Stomach smooth muscle (tissue), 2 donors: ENCODE data around the gene SLC2A13.
"Not testable (repeated sequence)": the region's sequence is repeated elsewhere in the genome, so short reads cannot be mapped to it uniquely, and the experiment has no call there.

Experiments used
- H3K27ac ChIP-seq: one replicate; pipeline ENCODE4 v1.7.0; 2013; ENCODE audit warnings: mild to moderate bottlenecking, low read length, inconsistent platforms
- H3K27me3 ChIP-seq, 2 donors: one replicate each; pipeline ENCODE4 v1.7.0; 2013; ENCODE audit warnings: low read length in 2 of 2; ENCODE audit not compliant: insufficient read depth in 2 of 2, control insufficient read depth in 1 of 2
- H3K36me3 ChIP-seq, 2 donors: one replicate each; pipeline ENCODE4 v1.7.0; 2013; ENCODE audit warnings: low read length in 2 of 2; ENCODE audit not compliant: control insufficient read depth in 2 of 2, insufficient read depth in 2 of 2
- H3K4me1 ChIP-seq: one replicate; pipeline ENCODE4 v1.7.0; 2013; ENCODE audit warnings: low read length; ENCODE audit not compliant: control insufficient read depth, insufficient read depth
- H3K4me3 ChIP-seq, 2 donors: one replicate each; pipeline ENCODE4 v1.7.0; 2013; ENCODE audit warnings: low read length in 2 of 2
- H3K9ac ChIP-seq, 2 donors: one replicate each; pipeline ENCODE4 v1.7.0; 2013; ENCODE audit warnings: low read length in 2 of 2, mild to moderate bottlenecking in 1 of 2
- H3K9me3 ChIP-seq, 2 donors: one replicate each; pipeline ENCODE4 v1.7.0; 2013; ENCODE audit warnings: low read length in 2 of 2; ENCODE audit not compliant: control insufficient read depth in 2 of 2
- donor health status: healthy.
- donor health status: Pancreatic carcinoma.

Gene SLC2A13

DNA sequence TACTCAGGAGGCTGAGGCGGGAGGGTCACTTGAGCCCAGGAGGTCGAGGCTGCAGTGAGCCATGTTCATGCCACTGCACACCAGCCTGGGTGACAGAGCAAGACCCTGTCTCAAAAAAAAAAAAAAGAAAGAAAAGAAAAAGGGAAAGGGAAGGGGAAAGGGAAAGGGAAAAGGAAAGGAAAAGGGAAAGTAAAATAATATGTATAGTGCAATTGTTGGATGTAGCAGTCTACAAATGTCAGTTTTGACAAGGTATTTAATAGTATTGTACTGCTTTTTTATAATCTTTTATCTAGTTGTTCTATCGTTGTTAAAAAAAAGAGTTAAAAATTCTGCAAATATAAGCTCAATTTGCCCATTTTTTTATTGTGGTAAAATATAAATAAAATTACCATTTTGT lies 67.3 kb downstream of the SLC2A13 start:
- Histone ChIP-seq H3K27me3 (no peaks in the 10 kb centered on the region), H3K27ac (no peak overlapping the region), H3K4me1 (no peaks in the 10 kb centered on the region), H3K4me3 (no peak overlapping the region), H3K36me3 (no peaks in the 10 kb centered on the region), H3K9ac (no peak overlapping the region), H3K9me3 (no peaks in the 10 kb centered on the region)

GRCh38 chr12:40034712-40035111 lies 71.2 kb downstream of the SLC2A13 start:
- H3K36me3 ChIP-seq: no peaks in the 10 kb centered on the region
- H3K4me3 ChIP-seq: no peak overlapping the region
- no peaks in the 10 kb centered on the region for H3K4me1 ChIP-seq
- H3K27me3 ChIP-seq: no peaks in the 10 kb centered on the region
- H3K9ac ChIP-seq: no peak overlapping the region
- no peak overlapping the region for H3K27ac ChIP-seq
- no peaks in the 10 kb centered on the region for H3K9me3 ChIP-seq

- Histone ChIP-seq H3K36me3 (no peaks in the 10 kb centered on the region), H3K4me3 (no peak overlapping the region), H3K4me1 (no peaks in the 10 kb centered on the region), H3K9ac (no peak overlapping the region), H3K27ac (no peak overlapping the region), H3K9me3 (no peaks in the 10 kb centered on the region), H3K27me3 (no peaks in the 10 kb centered on the region)
These were observed 71.7 kb downstream of the SLC2A13 start for GRCh38 chr12:40034156-40034555.

DNA sequence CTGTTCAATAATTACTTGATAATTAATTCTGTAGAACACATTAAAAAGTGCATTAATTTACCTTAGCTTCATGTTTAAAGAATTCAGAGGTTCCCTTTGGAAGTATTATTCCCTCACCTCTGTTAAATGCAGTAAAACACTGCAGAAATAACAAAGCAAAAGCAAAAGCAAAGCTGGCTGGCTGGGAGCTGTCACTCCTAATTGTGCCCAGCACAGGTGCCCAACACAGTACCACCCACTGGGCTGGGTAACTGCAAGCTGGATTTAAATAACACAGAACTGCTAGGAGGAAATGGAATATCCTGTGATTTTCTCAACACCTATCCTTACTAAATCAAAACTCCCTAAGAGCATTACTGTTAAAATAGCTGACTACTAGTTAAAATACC lies 72.6 kb downstream of the SLC2A13 start:
- Histone ChIP-seq H3K36me3 (no peaks in the 10 kb centered on the region), H3K9ac (no peak overlapping the region), H3K27me3 (no peaks in the 10 kb centered on the region), H3K4me1 (no peaks in the 10 kb centered on the region), H3K27ac (no peak overlapping the region), H3K9me3 (no peaks in the 10 kb centered on the region), H3K4me3 (no peak overlapping the region)

- H3K9me3 ChIP-seq: no peaks in the 10 kb centered on the region
- no peak overlapping the region for H3K9ac ChIP-seq
- no peak overlapping the region for H3K27ac ChIP-seq
- H3K36me3 ChIP-seq: no peaks in the 10 kb centered on the region
- H3K4me3 ChIP-seq: no peak overlapping the region
- no peaks in the 10 kb centered on the region for H3K4me1 ChIP-seq
- H3K27me3 ChIP-seq: no peaks in the 10 kb centered on the region
These were observed 73.2 kb downstream of the SLC2A13 start for GRCh38 chr12:40032433-40033241.

DNA sequence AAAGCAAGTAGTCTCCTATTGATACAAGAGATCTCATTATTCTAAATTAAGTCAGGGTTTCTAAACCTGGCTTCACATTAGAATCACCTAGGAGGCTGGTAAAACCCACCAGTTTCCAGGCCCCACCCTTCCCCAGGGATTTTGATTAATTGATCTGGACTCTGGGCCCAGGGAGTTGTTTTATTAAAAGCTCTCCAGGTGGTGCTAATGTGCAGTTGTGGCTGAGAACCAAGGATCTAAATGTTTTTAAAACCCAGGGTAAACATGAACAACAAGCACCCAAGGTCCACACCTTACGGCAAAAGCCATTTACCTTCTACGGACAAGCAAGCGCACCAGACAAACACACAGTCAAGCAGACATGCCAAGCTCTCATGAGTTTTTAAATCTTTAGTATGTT lies 73.9 kb downstream of the SLC2A13 start:
- no peak overlapping the region for H3K9ac ChIP-seq
- no peak overlapping the region for H3K27ac ChIP-seq

DNA sequence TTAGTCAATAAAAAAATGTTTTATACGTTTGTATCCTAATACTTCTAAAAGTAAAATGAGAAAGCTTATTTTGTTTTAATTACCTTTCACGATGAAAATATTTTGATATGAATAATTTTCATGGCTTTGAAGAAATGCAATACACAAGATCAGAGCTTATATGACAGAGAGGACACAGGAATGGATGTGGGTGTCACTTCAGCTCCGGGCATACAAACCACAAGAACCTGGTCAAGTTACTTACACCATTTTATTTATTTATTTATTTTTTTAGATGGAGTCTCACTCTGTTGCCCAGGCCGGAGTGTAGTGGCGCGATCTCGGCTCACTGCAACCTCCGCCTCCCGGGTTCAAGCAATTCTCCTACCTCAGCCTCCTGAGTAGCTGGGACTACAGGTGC lies 74.9 kb downstream of the SLC2A13 start:
- H3K4me1 ChIP-seq, H3K4me3 ChIP-seq, H3K9ac ChIP-seq, H3K27me3 ChIP-seq, H3K9me3 ChIP-seq, H3K36me3 ChIP-seq, H3K27ac ChIP-seq: not testable (repeated sequence)

More for the DNA sequence above, 73.9 kb downstream of the SLC2A13 start:
- Histone ChIP-seq H3K4me3 (no peak overlapping the region), H3K9me3 (no peaks in the 10 kb centered on the region), H3K4me1 (no peaks in the 10 kb centered on the region), H3K36me3 (no peaks in the 10 kb centered on the region), H3K27me3 (no peaks in the 10 kb centered on the region)

GRCh38 chr12:40028296-40028695 lies 77.6 kb downstream of the SLC2A13 start:
- no peaks in the 10 kb centered on the region for H3K9me3 ChIP-seq
- H3K27me3 ChIP-seq: no peaks in the 10 kb centered on the region
- no peak overlapping the region for H3K4me3 ChIP-seq
- H3K36me3 ChIP-seq: no peaks in the 10 kb centered on the region
- H3K4me1 ChIP-seq: no peaks in the 10 kb centered on the region
- H3K27ac ChIP-seq: no peak overlapping the region
- H3K9ac ChIP-seq: no peak overlapping the region

DNA sequence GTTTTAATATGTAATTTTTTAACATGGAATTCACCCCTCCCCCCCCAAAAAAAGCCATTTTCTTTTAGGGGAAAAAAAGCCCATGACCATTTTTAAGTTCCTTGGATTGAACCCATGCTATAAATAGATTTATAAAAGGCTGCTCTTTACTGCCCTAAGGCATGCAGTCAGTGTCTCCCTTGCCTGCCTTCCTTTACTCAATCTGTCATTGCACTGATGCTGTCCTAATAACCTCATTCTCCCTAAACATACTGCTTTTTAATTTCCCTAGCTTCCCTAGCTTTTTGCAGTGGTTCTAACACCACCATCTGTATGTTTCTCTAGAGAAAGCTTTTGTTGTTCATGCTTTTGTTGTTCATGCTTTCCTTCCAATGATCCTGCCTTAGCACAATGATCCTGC lies 83.0 kb downstream of the SLC2A13 start:
- H3K36me3 ChIP-seq: no peaks in the 10 kb centered on the region

GRCh38 chr12:40020261-40020691 lies 85.6 kb downstream of the SLC2A13 start:
- no peaks in the 10 kb centered on the region for H3K4me1 ChIP-seq
- H3K36me3 ChIP-seq: no peaks in the 10 kb centered on the region
- H3K9me3 ChIP-seq: no peaks in the 10 kb centered on the region
- no peaks in the 10 kb centered on the region for H3K27me3 ChIP-seq
- H3K9ac ChIP-seq: no peak overlapping the region
- no peak overlapping the region for H3K27ac ChIP-seq
- no peak overlapping the region for H3K4me3 ChIP-seq

More for the DNA sequence above, 83.0 kb downstream of the SLC2A13 start:
- H3K27me3 ChIP-seq: no peaks in the 10 kb centered on the region
- H3K4me1 ChIP-seq: no peaks in the 10 kb centered on the region
- H3K27ac ChIP-seq: no peak overlapping the region
- no peaks in the 10 kb centered on the region for H3K9me3 ChIP-seq
- no peak overlapping the region for H3K4me3 ChIP-seq
- no peak overlapping the region for H3K9ac ChIP-seq

DNA sequence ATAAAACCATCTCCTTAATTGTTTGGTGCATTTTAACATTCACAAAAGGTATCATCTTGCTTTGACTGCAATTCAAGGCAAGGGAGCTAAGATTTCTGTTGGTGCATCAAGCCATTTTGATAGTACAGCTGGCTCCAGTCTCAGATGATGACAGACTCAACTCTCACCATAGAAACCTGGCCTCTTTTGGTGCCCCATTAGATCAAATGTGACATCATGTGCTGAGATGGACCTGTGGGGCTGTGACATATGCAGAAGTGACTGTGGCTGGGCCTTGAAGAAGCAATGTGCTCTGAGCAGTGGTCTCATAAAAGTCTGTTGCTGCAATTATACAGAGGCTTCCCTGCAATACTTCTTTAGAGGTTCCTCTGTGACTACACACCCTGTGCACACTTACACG lies 88.4 kb downstream of the SLC2A13 start:
- no peaks in the 10 kb centered on the region for H3K9me3 ChIP-seq
- H3K4me3 ChIP-seq: no peak overlapping the region
- H3K27ac ChIP-seq: no peak overlapping the region
- peaks cover 1% of the 10 kb centered on the region for H3K4me1 ChIP-seq
- H3K27me3 ChIP-seq: no peaks in the 10 kb centered on the region
- no peak overlapping the region for H3K9ac ChIP-seq
- no peaks in the 10 kb centered on the region for H3K36me3 ChIP-seq
